Hepatocyte (in vitro differentiated cells): ENCODE results near the gene BUD23. TPM values are rescaled to one million over a fixed set of nuclear protein-coding genes. Genes with fewer than 3 reads are reported as not detected.

Experiments used
- DNase-seq: peaks from one replicate; pipeline ENCODE4 v3.0.0-alpha.2; 2016; ENCODE audit warnings: low spot score
- H2AFZ ChIP-seq: fragments of 200-600 bp; sonication (generic); 2 replicates; pipeline ENCODE4 v1.6.0; 2016; ENCODE audit warnings: antibody characterized with exemption, mild to moderate bottlenecking
- H3K27ac ChIP-seq: fragments of 200-600 bp; sonication (generic); 2 replicates; pipeline ENCODE4 v1.5.1; 2016; ENCODE audit warnings: mild to moderate bottlenecking
- H3K27me3 ChIP-seq: fragments of 200-600 bp; sonication (generic); 2 replicates; pipeline ENCODE4 v1.6.1; 2016
- H3K36me3 ChIP-seq: fragments of 200-600 bp; sonication (generic); replicated peaks from 2 replicates; pipeline ENCODE4 v1.5.1; 2016; ENCODE audit warnings: low read depth; ENCODE audit not compliant: insufficient read depth
- H3K4me1 ChIP-seq: fragments of 200-600 bp; sonication (generic); 2 replicates; pipeline ENCODE4 v1.5.1; 2016; ENCODE audit warnings: mild to moderate bottlenecking, moderate library complexity; ENCODE audit not compliant: insufficient read depth
- H3K4me2 ChIP-seq: fragments of 200-600 bp; sonication (generic); 2 replicates; pipeline ENCODE4 v1.6.0; 2016
- H3K4me3 ChIP-seq: fragments of 200-600 bp; sonication (generic); 2 replicates; pipeline ENCODE4 v1.5.1; 2016; ENCODE audit warnings: mild to moderate bottlenecking
- H3K79me2 ChIP-seq: fragments of 200-600 bp; sonication (generic); 2 replicates; pipeline ENCODE4 v1.6.0; 2017; ENCODE audit warnings: mild to moderate bottlenecking
- H3K9me2 ChIP-seq: fragments of 200-600 bp; sonication (generic); replicated peaks from 2 replicates; pipeline ENCODE4 v1.6.0; 2017; ENCODE audit warnings: mild to moderate bottlenecking; ENCODE audit not compliant: insufficient read depth
- H3K9me3 ChIP-seq: fragments of 200-600 bp; sonication (generic); 2 replicates; pipeline ENCODE4 v1.5.1; 2016; ENCODE audit warnings: low read depth, mild to moderate bottlenecking
- H4K20me1 ChIP-seq: fragments of 200-600 bp; sonication (generic); 2 replicates; pipeline ENCODE4 v1.6.0; 2016; ENCODE audit warnings: mild to moderate bottlenecking; ENCODE audit not compliant: insufficient read depth, poor library complexity, severe bottlenecking
- EZH2 ChIP-seq: fragments of 200-600 bp; sonication (generic); IDR thresholded peaks from 2 replicates; pipeline ENCODE4 v1.6.1; 2016; ENCODE audit warnings: antibody characterized with exemption, mild to moderate bottlenecking, borderline replicate concordance
- EZH2phosphoT487 ChIP-seq: fragments of 200-600 bp; sonication (generic); IDR thresholded peaks from one replicate; pipeline ENCODE4 v1.6.1; 2018; ENCODE audit warnings: antibody characterized with exemption, mild to moderate bottlenecking, low read depth, moderate library complexity; ENCODE audit not compliant: unreplicated experiment, severe bottlenecking
- WGBS: methylation state at CpG from one replicate; pipeline ENCODE4 v1.1.6; 2016; ENCODE audit warnings: low lambda C conversion rate; ENCODE audit errors: missing lambda C conversion rate; 5-methylcytosine and 5-hydroxymethylcytosine counted together
- polyA plus RNA-seq: library from polyadenylated mRNA; unstranded; fragments of >200 nt; fragmentation: Nextera tagmentation; extraction: Ambion mirVana; gene quantifications from 2 replicates; pipeline ENCODE4 v1.2.1, GENCODE V29; 2016
- total RNA-seq: library from RNA; depleted of rRNA; stranded (reverse); fragments of >200 nt; gene quantifications from 2 replicates; pipeline ENCODE4 v1.2.3, GENCODE V29; 2014
- TF ChIP-seq, protein P1 (sequence below): fragments of 200-600 bp; sonication (generic); IDR thresholded peaks from 2 replicates; pipeline ENCODE4 v1.5.1; 2016; ENCODE audit warnings: antibody characterized with exemption, mild to moderate bottlenecking; ENCODE audit not compliant: poor library complexity

Gene BUD23
- total and polyA plus RNA-seq, 2 experiments from 2014 or later, result 35.9 to 112 TPM

DNA sequence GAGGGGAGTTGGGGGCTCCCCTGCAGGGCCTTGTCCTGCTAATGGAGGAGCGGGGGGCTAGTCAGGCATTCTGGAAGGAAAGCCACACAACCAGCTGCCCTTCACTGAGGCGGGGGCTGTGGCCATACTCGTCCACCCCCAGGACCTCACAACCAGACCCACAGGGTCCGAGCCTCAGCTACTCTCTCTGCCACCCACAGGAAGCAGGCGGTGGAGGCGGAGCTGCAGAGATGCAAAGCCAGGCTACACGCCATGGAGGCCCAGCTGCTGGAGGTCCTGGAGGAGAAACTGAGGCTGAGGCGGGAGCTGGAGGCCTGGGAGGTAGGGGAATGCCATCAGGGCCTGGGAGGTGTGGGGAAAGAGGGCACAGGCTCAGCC is 52.1 kb downstream of the BUD23 start:
- no peak overlapping the region for H3K4me3 ChIP-seq
- peak overlapping the region; percentile 77 for H3K27ac ChIP-seq
- WGBS, result 97% methylated on average over 8 of the region's 8 CpGs
- no peaks in the 10 kb centered on the region for H4K20me1 ChIP-seq
- no peaks in the 10 kb centered on the region for H3K9me3 ChIP-seq
- no peaks in the 10 kb centered on the region for H3K9me2 ChIP-seq
- peaks cover 18% of the 10 kb centered on the region for H3K4me1 ChIP-seq
- peaks cover 21% of the 10 kb centered on the region for H3K79me2 ChIP-seq
- TF ChIP-seq EZH2phosphoT487 (no peak), EZH2 (no peak)
- TF ChIP-seq, protein P1, sequence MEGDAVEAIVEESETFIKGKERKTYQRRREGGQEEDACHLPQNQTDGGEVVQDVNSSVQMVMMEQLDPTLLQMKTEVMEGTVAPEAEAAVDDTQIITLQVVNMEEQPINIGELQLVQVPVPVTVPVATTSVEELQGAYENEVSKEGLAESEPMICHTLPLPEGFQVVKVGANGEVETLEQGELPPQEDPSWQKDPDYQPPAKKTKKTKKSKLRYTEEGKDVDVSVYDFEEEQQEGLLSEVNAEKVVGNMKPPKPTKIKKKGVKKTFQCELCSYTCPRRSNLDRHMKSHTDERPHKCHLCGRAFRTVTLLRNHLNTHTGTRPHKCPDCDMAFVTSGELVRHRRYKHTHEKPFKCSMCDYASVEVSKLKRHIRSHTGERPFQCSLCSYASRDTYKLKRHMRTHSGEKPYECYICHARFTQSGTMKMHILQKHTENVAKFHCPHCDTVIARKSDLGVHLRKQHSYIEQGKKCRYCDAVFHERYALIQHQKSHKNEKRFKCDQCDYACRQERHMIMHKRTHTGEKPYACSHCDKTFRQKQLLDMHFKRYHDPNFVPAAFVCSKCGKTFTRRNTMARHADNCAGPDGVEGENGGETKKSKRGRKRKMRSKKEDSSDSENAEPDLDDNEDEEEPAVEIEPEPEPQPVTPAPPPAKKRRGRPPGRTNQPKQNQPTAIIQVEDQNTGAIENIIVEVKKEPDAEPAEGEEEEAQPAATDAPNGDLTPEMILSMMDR, result no peak
- peak; percentile 16 for DNase-seq
- no peaks in the 10 kb centered on the region for H3K27me3 ChIP-seq
- H2AFZ ChIP-seq, result no peak overlapping the region
- H3K4me2 ChIP-seq, result peak overlapping the region; percentile 20
- no peaks in the 10 kb centered on the region for H3K36me3 ChIP-seq

DNA sequence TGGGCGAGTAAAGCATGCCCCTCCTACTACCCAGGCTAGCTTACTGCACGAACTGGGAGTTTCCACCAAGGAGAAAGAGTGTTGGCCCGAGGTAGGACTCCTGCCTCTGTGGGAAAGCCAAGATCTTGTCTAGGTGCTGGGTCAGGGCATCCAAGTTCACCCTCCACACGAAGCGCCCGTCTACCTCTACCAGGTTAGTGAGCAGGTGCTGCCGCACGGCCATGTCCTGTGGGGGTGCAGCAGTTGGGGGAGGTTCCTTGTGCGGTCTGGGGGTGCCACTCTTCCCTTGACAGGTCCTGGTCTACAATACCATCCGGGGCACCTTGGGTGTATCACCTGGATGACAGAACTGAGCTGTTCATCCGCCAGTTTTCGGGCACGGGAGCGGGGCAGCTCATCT is 53.5 kb downstream of the BUD23 start:
- Histone ChIP-seq H3K27me3 (no peaks in the 10 kb centered on the region), H3K4me2 (peak overlapping the region; percentile 90), H3K9me3 (no peaks in the 10 kb centered on the region), H3K9me2 (no peaks in the 10 kb centered on the region), H2AFZ (no peak overlapping the region), H3K27ac (no peak overlapping the region), H3K4me1 (peaks cover 29% of the 10 kb centered on the region), H4K20me1 (no peaks in the 10 kb centered on the region), H3K79me2 (peaks cover 21% of the 10 kb centered on the region), H3K36me3 (no peaks in the 10 kb centered on the region), H3K4me3 (no peak overlapping the region)
- no peak for DNase-seq
- TF ChIP-seq EZH2phosphoT487, result no peak
- TF ChIP-seq, protein P1, result no peak
- no peak for TF ChIP-seq EZH2
- WGBS, result 97% methylated on average over 14 of the region's 14 CpGs

DNA sequence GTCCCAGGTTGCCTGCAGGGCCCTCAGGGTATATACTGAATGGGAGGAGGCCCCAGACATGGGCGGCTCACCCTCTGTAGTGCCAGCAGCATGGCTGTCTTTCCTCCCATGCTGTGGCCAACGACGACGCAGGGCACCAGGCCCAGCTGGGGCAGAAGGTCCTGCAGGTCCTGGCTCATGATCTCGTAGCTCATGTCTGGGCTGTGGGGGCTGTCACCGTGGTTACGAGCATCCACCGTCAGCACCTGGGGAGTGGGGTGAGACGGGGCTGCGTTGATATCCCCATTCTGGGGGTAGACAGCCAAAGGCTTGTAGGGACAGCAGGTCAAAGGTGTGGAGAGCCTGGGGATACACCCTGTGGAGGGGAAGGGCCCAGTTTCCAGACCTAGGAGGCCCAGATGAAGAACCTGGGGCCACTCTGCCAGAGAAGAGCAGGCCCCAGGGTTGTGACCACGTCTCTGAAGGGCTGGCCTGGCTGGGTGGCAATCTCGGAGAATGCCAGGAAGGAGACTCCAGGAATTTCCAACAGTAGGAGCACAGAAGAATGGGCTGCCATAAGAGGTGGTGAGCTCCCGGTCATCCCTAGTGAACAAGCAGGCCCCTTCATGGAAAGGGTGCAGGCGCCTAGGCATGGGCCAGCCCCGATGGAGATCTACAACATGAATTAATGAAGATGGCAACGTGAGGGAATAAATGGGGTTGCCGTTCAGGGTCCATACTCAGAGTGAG is 54.3 kb downstream of the BUD23 start:
- Histone ChIP-seq H3K4me3 (peak overlapping the region; percentile 41), H3K4me1 (peaks cover 37% of the 10 kb centered on the region), H3K27me3 (no peaks in the 10 kb centered on the region), H4K20me1 (no peaks in the 10 kb centered on the region), H2AFZ (peak overlapping the region; percentile 51), H3K9me3 (no peaks in the 10 kb centered on the region), H3K79me2 (peaks cover 21% of the 10 kb centered on the region), H3K4me2 (peak overlapping the region; percentile 90), H3K27ac (peak overlapping the region; percentile 95), H3K9me2 (no peaks in the 10 kb centered on the region), H3K36me3 (no peaks in the 10 kb centered on the region)
- TF ChIP-seq EZH2phosphoT487 (no peak), EZH2 (no peak)
- TF ChIP-seq, protein P1, result no peak
- 80% methylated on average over 17 of the region's 17 CpGs for WGBS
- DNase-seq, result no peak
